Thymus (tissue), 11 donors: ENCODE measurements around the gene SUGCT. TPM values are rescaled to one million over a fixed set of nuclear protein-coding genes. Genes with fewer than 3 reads are reported as not detected.

Experiments used
- DNase-seq, 9 donors: peaks; one replicate each; pipeline ENCODE4 v3.0.0-alpha.2; 2013; ENCODE audit warnings: low spot score in 9 of 9, low read depth in 6 of 9, missing footprints in 1 of 9
- H3K27ac ChIP-seq, 2 donors: one replicate each; pipeline ENCODE4 v1.5.1; 2013; ENCODE audit warnings: control low read depth in 1 of 2, low read depth in 1 of 2, low read length in 1 of 2, mild to moderate bottlenecking in 1 of 2, moderate library complexity in 1 of 2
- H3K27me3 ChIP-seq, 2 donors: one replicate each; pipeline ENCODE4 v1.5.1; 2013; ENCODE audit warnings: low read length in 1 of 2; ENCODE audit not compliant: control insufficient read depth in 2 of 2, insufficient read depth in 1 of 2
- H3K36me3 ChIP-seq, 2 donors: one replicate each; pipeline ENCODE4 v1.5.1; 2013; ENCODE audit warnings: low read length in 1 of 2, mild to moderate bottlenecking in 1 of 2, moderate library complexity in 1 of 2; ENCODE audit not compliant: control insufficient read depth in 2 of 2, insufficient read depth in 2 of 2
- H3K4me1 ChIP-seq, 2 donors: one replicate each; pipeline ENCODE4 v1.5.1; 2013; ENCODE audit warnings: low read length in 2 of 2; ENCODE audit not compliant: control insufficient read depth in 2 of 2, insufficient read depth in 2 of 2
- H3K4me3 ChIP-seq, 2 donors: one replicate each; pipeline ENCODE4 v1.5.1; 2013; ENCODE audit warnings: low read length in 2 of 2, control low read depth in 1 of 2, mild to moderate bottlenecking in 1 of 2
- H3K9me3 ChIP-seq, 2 donors: one replicate each; pipeline ENCODE4 v1.5.1; 2013; ENCODE audit warnings: low read length in 1 of 2, mild to moderate bottlenecking in 1 of 2; ENCODE audit not compliant: control insufficient read depth in 2 of 2, insufficient read depth in 1 of 2
- WGBS: extraction: QIAGEN DNeasy Blood & Tissue Kit; methylation state at CpG from one replicate; pipeline ENCODE4 v1.1.7; 2013; 5-methylcytosine and 5-hydroxymethylcytosine counted together
- polyA plus RNA-seq: library from polyadenylated mRNA; stranded (reverse); fragments of 200-250 nt; gene quantifications from one replicate; pipeline ENCODE4 v1.2.3, GENCODE V29; 2013
- total RNA-seq: library from RNA; stranded (reverse); fragments of 120-200 nt; gene quantifications from one replicate; pipeline ENCODE4 v1.2.4, GENCODE V29; 2013
- donor health status: healthy.

Gene SUGCT
- total and polyA plus RNA-seq, 2 donors = 1.6 to 5.5 TPM

- H3K27me3 ChIP-seq = no peaks in the 10 kb centered on the region
- 98% methylated on average over 1 of the region's 1 CpG for WGBS
Measured at GRCh38 chr7:40541336-40541735, 406.5 kb downstream of the SUGCT start.

GRCh38 chr7:40542982-40543741 lies 408.4 kb downstream of the SUGCT start:
- Histone ChIP-seq H3K36me3 (no peaks in the 10 kb centered on the region), H3K4me1 (no peaks in the 10 kb centered on the region), H3K4me3 (no peak overlapping the region), H3K27me3 (no peaks in the 10 kb centered on the region), H3K9me3 (no peaks in the 10 kb centered on the region), H3K27ac (no peak overlapping the region)
- no peak for DNase-seq
- WGBS = 95% methylated on average over 3 of the region's 3 CpGs

More at GRCh38 chr7:40541336-40541735, 406.5 kb downstream of the SUGCT start:
- H3K4me3 ChIP-seq = no peak overlapping the region
- H3K9me3 ChIP-seq = no peaks in the 10 kb centered on the region
- no peaks in the 10 kb centered on the region for H3K4me1 ChIP-seq
- no peak overlapping the region for H3K27ac ChIP-seq
- DNase-seq = no peak
- no peaks in the 10 kb centered on the region for H3K36me3 ChIP-seq

- Histone ChIP-seq H3K27ac (no peak overlapping the region), H3K27me3 (no peaks in the 10 kb centered on the region), H3K4me3 (no peak overlapping the region), H3K4me1 (no peaks in the 10 kb centered on the region), H3K36me3 (no peaks in the 10 kb centered on the region), H3K9me3 (no peaks in the 10 kb centered on the region)
- DNase-seq = no peak
- WGBS = 92% methylated on average over 6 of the region's 6 CpGs
Measured at GRCh38 chr7:40544221-40544723, 409.5 kb downstream of the SUGCT start.

- 95% methylated on average over 1 of the region's 1 CpG for WGBS
- Histone ChIP-seq H3K27ac (no peak overlapping the region), H3K4me1 (no peaks in the 10 kb centered on the region), H3K36me3 (no peaks in the 10 kb centered on the region), H3K27me3 (no peaks in the 10 kb centered on the region), H3K9me3 (no peaks in the 10 kb centered on the region), H3K4me3 (no peak overlapping the region)
- no peak for DNase-seq
Measured at GRCh38 chr7:40544871-40545303, 410.1 kb downstream of the SUGCT start.

- H3K4me3 ChIP-seq = no peak overlapping the region
- H3K27ac ChIP-seq = no peak overlapping the region
- H3K9me3 ChIP-seq = no peaks in the 10 kb centered on the region
- no peaks in the 10 kb centered on the region for H3K36me3 ChIP-seq
- H3K27me3 ChIP-seq = no peaks in the 10 kb centered on the region
- no peaks in the 10 kb centered on the region for H3K4me1 ChIP-seq
- no peak for DNase-seq
Measured at GRCh38 chr7:40545739-40546138, 410.9 kb downstream of the SUGCT start.

- Histone ChIP-seq H3K27me3 (no peaks in the 10 kb centered on the region), H3K9me3 (no peaks in the 10 kb centered on the region), H3K27ac (no peak overlapping the region), H3K4me3 (no peak overlapping the region), H3K36me3 (no peaks in the 10 kb centered on the region), H3K4me1 (peaks cover 0 to under 1% of the 10 kb centered on the region in 2 donors)
- 95% methylated on average over 6 of the region's 6 CpGs for WGBS
- DNase-seq = no peak
Measured at GRCh38 chr7:40546616-40547501, 412.1 kb downstream of the SUGCT start.

- Histone ChIP-seq H3K4me3 (no peak overlapping the region), H3K27ac (no peak overlapping the region), H3K9me3 (no peaks in the 10 kb centered on the region), H3K4me1 (peaks cover 0 to 6% of the 10 kb centered on the region in 2 donors), H3K27me3 (no peaks in the 10 kb centered on the region), H3K36me3 (no peaks in the 10 kb centered on the region)
- 94% methylated on average over 2 of the region's 2 CpGs for WGBS
- no peak for DNase-seq
Measured at GRCh38 chr7:40549372-40550039, 414.7 kb downstream of the SUGCT start.

GRCh38 chr7:40551685-40552576 lies 417.1 kb downstream of the SUGCT start:
- 23% methylated on average over 8 of the region's 8 CpGs for whole genome bisulfite sequencing
- Histone ChIP-seq H3K27me3 (no peaks in the 10 kb centered on the region), H3K27ac (no peak overlapping the region), H3K4me1 (peaks cover 0 to 6% of the 10 kb centered on the region in 2 donors), H3K36me3 (no peaks in the 10 kb centered on the region), H3K4me3 (no peak overlapping the region), H3K9me3 (no peaks in the 10 kb centered on the region)
- peak in 2 of 9 donors; percentile 2 to 13 for DNase-seq
